Calu3 (cell line): ENCODE data around the gene MRPL34. TPM values are rescaled to one million over a fixed set of nuclear protein-coding genes. Genes with fewer than 3 reads are reported as not detected.

Experiments
- BruUV-seq: library from RNA; stranded (reverse); fragments of 400-500 nt; replicated peaks from 2 replicates; lab custom pipeline; 2021; lab: Mats Ljungman, UMichigan
- CTCF ChIA-PET: fragments of 300-600 bp; sonication (Branson Sonifier 250); formaldehyde crosslinking; loops from one replicate; lab custom pipeline; 2022; ENCODE audit warnings: antibody characterized with exemption; lab: Charles Lee
- DNase-seq: peaks from one replicate; pipeline ENCODE4 v3.0.0; 2022
- H3K27ac Mint-ChIP-seq: one replicate; pipeline ENCODE4 v1.8.0; 2022; ENCODE audit warnings: mixed read lengths; ENCODE audit not compliant: unreplicated experiment
- H3K27me3 Mint-ChIP-seq: one replicate; pipeline ENCODE4 v1.8.0; 2022; ENCODE audit warnings: mixed read lengths; ENCODE audit not compliant: unreplicated experiment
- H3K36me3 Mint-ChIP-seq: one replicate; pipeline ENCODE4 v1.8.0; 2022; ENCODE audit warnings: mild to moderate bottlenecking, moderate library complexity, mixed read lengths; ENCODE audit not compliant: insufficient read depth, unreplicated experiment
- H3K4me1 Mint-ChIP-seq: one replicate; pipeline ENCODE4 v1.8.0; 2022; ENCODE audit warnings: mild to moderate bottlenecking, low read depth, mixed read lengths; ENCODE audit not compliant: unreplicated experiment
- H3K4me3 Mint-ChIP-seq: one replicate; pipeline ENCODE4 v1.8.0; 2022; ENCODE audit warnings: mild to moderate bottlenecking, low read depth, moderate library complexity, mixed read lengths; ENCODE audit not compliant: unreplicated experiment
- H3K9me3 Mint-ChIP-seq: one replicate; pipeline ENCODE4 v1.8.0; 2022; ENCODE audit warnings: low read depth, mixed read lengths; ENCODE audit not compliant: unreplicated experiment
- intact Hi-C: fragments of 100-400 bp; cut with micrococcal nuclease; formaldehyde crosslinking; loops from one replicate; pipeline ENCODE4 v1.10.0; 2022; ENCODE audit not compliant: unreplicated experiment
- total RNA-seq: library from RNA; stranded (reverse); gene quantifications from 2 replicates; pipeline ENCODE4 v1.2.3, GENCODE V29; 2022
- TF ChIP-seq, protein P1 (sequence below): fragments of 200-600 bp; IDR thresholded peaks from one replicate; pipeline ENCODE4 v1.8.0; 2022; ENCODE audit warnings: antibody characterized with exemption; ENCODE audit not compliant: unreplicated experiment

MRPL34 gene
- total RNA-seq, 1 experiment from 2014 or later = 38.4 TPM

DNA sequence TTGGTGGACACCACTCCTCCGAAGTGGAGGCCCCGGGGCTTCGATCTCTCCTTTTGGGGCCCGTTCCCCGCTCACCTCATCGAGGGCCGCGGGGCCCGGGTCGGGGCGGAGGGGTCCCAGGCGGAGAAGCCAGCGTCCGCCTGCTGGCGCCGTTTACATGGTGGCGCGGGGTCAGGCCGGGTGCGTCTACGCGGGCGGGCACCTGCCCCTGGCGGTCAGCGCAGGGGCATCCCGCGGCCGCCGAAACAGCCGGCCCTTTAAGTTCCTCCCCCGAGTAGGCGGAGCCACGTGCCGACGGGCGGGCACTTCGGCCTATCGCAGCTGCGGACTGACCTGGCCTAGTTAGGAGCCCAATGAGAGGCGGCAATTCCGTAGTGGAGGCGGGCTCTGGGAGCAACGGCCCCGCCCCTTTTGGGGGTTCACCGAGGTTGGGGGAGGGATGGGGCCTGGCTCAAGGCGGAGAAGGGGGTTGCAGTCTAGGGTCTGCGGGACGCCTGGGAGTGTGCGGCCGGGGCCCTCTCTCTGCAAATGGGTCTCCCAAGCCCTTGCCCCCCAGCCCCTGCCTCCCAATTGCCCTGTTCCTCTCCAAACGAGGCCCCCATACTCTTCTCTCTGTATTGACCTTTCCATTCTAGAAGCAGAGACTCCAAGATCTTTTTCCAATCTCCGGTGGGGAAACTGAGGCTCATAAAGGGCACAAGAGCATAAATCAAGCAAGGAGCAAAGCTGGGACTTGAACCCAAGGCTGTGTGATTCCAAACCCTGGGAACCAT, 2.3 kb upstream of the MRPL34 start, which contains the start of gene ABHD8:
Gene ABHD8, minus strand, starts transcription at position 259 of the 773 bp plus-strand sequence. CDS start 1,809 bp downstream, outside the sequence.
- Mint-ChIP-seq H3K9me3 (no peaks in the 10 kb centered on the region), H3K4me3 (peak within 1 kb of the TSS; percentile 58), H3K4me1 (peaks cover 17% of the 10 kb centered on the region), H3K27me3 (no peaks in the 10 kb centered on the region), H3K36me3 (peaks cover 28% of the 10 kb centered on the region), H3K27ac (no peak within 1 kb of the TSS)
- BruUV-seq = no TSS peak
- intact Hi-C loops = no loop called here
- CTCF ChIA-PET = interaction anchor here (0.6 kb wide), 1 partner anchor 21 kb away, joined by 3 read pairs; no protein-coding TSS in a partner anchor
- peak; percentile 94 for DNase-seq
- TF ChIP-seq, protein P1, sequence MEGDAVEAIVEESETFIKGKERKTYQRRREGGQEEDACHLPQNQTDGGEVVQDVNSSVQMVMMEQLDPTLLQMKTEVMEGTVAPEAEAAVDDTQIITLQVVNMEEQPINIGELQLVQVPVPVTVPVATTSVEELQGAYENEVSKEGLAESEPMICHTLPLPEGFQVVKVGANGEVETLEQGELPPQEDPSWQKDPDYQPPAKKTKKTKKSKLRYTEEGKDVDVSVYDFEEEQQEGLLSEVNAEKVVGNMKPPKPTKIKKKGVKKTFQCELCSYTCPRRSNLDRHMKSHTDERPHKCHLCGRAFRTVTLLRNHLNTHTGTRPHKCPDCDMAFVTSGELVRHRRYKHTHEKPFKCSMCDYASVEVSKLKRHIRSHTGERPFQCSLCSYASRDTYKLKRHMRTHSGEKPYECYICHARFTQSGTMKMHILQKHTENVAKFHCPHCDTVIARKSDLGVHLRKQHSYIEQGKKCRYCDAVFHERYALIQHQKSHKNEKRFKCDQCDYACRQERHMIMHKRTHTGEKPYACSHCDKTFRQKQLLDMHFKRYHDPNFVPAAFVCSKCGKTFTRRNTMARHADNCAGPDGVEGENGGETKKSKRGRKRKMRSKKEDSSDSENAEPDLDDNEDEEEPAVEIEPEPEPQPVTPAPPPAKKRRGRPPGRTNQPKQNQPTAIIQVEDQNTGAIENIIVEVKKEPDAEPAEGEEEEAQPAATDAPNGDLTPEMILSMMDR = peak; percentile 52

DNA sequence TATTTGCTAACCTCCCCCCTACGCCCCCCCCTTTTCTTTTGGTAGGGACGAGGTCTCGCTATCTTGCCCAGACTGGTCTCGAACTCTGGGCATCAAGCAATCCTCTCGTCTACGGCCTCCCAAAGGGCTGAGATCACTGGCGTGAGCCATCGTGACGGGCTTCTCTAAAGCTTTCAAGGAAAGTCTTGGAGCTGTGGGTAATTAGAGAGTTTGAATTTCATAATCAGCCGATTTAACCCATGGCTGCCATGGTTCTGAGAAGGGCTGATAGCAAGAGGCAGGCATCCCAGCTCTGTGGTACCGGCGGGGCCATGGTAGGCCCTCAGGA, 1.8 kb upstream of the MRPL34 start:
- CTCF ChIA-PET = no interaction called here

DNA sequence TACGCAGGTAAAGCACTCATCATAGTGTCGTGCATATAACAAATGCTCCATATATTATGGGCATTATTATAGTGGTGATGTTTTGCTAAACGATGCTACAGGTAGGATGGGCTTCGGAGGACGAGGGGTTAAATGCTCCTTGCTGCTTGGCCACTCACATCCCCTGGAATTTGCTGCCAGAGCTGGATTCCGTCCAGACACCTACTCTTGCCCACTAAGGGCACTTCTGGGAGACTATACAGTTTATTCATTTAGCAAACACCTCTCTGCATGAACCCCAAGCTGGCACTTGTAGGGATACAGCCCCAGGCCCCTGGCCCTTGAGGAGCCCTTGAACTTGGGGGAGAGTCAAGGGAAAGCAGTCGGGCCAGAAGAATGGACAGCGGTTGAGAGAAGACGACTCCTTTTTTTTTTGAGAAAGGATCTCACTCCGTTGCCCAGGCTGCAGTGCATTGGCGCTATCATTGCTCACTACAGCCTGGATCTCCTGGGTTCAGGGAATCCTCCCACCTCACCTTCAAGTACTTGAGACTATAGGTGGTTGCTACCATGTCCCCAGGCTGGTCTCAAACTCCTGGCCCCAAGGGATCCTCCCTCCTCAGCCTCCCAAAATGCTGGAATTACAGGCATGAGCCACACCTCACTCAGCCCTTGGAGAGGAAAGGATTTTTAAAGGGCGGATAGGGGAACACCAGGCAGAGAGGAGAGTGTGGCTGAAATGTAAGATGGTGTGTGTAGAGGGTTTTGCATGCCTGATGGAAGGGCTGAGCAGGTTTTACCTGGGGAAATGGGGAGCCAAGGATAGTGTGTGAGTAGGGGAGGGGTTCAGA, 1.1 kb upstream of the MRPL34 start:
- H3K4me1 Mint-ChIP-seq = peaks cover 17% of the 10 kb centered on the region
- DNase-seq = no peak

More for the DNA sequence above, 1.8 kb upstream of the MRPL34 start:
- Mint-ChIP-seq H3K27ac (no peak overlapping the region), H3K36me3 (peaks cover 30% of the 10 kb centered on the region), H3K9me3 (no peaks in the 10 kb centered on the region), H3K4me3 (peak overlapping the region; percentile 58), H3K4me1 (peaks cover 17% of the 10 kb centered on the region), H3K27me3 (no peaks in the 10 kb centered on the region)
- no TSS peak for BruUV-seq
- intact Hi-C loops = no loop called here
- TF ChIP-seq, protein P1 = no peak
- no peak for DNase-seq

DNA sequence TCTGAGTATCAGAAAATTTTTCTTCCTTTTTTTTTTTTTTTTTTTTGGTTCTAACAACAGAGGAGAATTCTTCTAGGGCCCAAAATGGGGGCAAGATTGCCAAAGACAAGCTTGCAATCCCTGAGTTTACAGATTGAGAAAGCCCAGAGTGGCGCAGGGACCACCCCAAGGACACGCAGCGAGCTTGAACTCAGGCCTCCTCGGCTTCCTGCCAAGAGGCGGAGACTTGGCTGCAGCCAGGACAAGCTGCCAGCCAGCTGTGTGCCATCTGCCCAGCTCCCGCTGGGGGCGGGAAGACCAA, 506 bp upstream of the MRPL34 start:
- DNase-seq = no peak
- intact Hi-C loops = no loop called here
- H3K27ac Mint-ChIP-seq = no peak overlapping the region
- H3K4me3 Mint-ChIP-seq = peak overlapping the region; percentile 72
- TF ChIP-seq, protein P1 = no peak
- no peaks in the 10 kb centered on the region for H3K9me3 Mint-ChIP-seq
- peaks cover 42% of the 10 kb centered on the region for H3K36me3 Mint-ChIP-seq
- CTCF ChIA-PET = interaction anchor here (0.5 to 1.1 kb wide), 8 partner anchors 12 to 611 kb away, joined by 3 to 18 read pairs (median 5); partner anchors contain the start of gene ANO8
- no peaks in the 10 kb centered on the region for H3K27me3 Mint-ChIP-seq
- H3K4me1 Mint-ChIP-seq = peaks cover 17% of the 10 kb centered on the region
- no TSS peak for BruUV-seq

More for the DNA sequence above, 1.1 kb upstream of the MRPL34 start:
- H3K36me3 Mint-ChIP-seq = peaks cover 37% of the 10 kb centered on the region
- H3K27ac Mint-ChIP-seq = no peak overlapping the region
- no TSS peak for BruUV-seq
- CTCF ChIA-PET = interaction anchor here (0.6 to 1.1 kb wide), 5 partner anchors 11 to 81 kb away, joined by 3 to 18 read pairs (median 5); partner anchors contain the start of gene ANO8
- TF ChIP-seq, protein P1 = no peak
- no peaks in the 10 kb centered on the region for H3K27me3 Mint-ChIP-seq
- no peaks in the 10 kb centered on the region for H3K9me3 Mint-ChIP-seq
- H3K4me3 Mint-ChIP-seq = peak overlapping the region; percentile 72
- intact Hi-C loops = no loop called here
